ENCODE data around the gene OR51B2. TPM values are rescaled to one million over a fixed set of nuclear protein-coding genes. Genes with fewer than 3 reads are reported as not detected.

The OR51B2 gene
- total RNA-seq, 2 donors from 2014 or later: not detected

DNA sequence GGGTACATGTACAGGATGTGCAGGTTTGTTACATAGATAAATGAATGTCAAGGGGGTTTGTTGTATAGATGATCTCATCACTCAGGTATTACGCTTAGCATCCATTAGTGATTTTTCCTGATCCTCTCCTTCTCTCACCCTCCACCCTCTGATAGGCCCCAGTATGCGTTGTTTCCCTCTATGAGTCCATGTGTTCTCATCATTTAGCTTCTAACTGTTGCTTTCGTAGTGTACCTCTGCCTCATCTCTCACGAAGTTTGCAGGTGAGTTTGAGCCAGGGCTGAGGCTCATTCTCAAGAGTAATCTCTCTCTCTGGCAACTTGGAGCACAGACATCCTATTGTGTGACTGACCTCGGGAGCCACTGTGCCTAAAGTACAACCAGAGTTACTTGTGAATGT, 49.7 kb downstream of the OR51B2 start:
- Histone ChIP-seq H3K36me3 (no peaks in the 10 kb centered on the region), H3K4me1 (replicated peaks) (no peaks in the 10 kb centered on the region), H3K27me3 (replicated peaks; ENCODE audit: insufficient read depth) (no peaks in the 10 kb centered on the region), H3K9me3 (no peaks in the 10 kb centered on the region), H3K27ac (no peak overlapping the region), H3K4me3 (no peak overlapping the region)
- WGBS: 71% methylated on average over 5 of the region's 5 CpGs
- intact Hi-C loops (cut with DNase I): no loop called here
- TF ChIP-seq, protein P1, sequence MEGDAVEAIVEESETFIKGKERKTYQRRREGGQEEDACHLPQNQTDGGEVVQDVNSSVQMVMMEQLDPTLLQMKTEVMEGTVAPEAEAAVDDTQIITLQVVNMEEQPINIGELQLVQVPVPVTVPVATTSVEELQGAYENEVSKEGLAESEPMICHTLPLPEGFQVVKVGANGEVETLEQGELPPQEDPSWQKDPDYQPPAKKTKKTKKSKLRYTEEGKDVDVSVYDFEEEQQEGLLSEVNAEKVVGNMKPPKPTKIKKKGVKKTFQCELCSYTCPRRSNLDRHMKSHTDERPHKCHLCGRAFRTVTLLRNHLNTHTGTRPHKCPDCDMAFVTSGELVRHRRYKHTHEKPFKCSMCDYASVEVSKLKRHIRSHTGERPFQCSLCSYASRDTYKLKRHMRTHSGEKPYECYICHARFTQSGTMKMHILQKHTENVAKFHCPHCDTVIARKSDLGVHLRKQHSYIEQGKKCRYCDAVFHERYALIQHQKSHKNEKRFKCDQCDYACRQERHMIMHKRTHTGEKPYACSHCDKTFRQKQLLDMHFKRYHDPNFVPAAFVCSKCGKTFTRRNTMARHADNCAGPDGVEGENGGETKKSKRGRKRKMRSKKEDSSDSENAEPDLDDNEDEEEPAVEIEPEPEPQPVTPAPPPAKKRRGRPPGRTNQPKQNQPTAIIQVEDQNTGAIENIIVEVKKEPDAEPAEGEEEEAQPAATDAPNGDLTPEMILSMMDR (IDR thresholded peaks at IDR 0.05): no peak
- TF ChIP-seq POLR2A (IDR thresholded peaks at IDR 0.05) (no peak), POLR2AphosphoS5 (IDR thresholded peaks at IDR 0.05) (no peak)
- DNase-seq (ENCODE audit: low spot score): no peak

Small RNAs within 50 kb of the gene (small RNA-seq; reads per million reads assigned to genes)
- 0 reads per million in 2 donors for gene AC104389.3

Other genes with a start within 250 kb of the OR51B2 start
- gene OR52A5, start 185.9 kb downstream of the OR51B2 start, total RNA-seq: not detected
- under 1 TPM in 1 of 2 donors, not detected in 1; 0.17 TPM for gene OR52A1, start 169.5 kb downstream of the OR51B2 start, total RNA-seq
- gene OR51V1, start 123.6 kb downstream of the OR51B2 start, total RNA-seq: not detected
- gene HBB, start 97.2 kb downstream of the OR51B2 start, total RNA-seq: 10 to 100 TPM in 1 of 2 donors, 1 to 10 TPM in 1; 9.5 to 15.7 TPM
- not detected for gene HBD, start 89.8 kb downstream of the OR51B2 start, total RNA-seq
- gene HBG1, start 74.4 kb downstream of the OR51B2 start, total RNA-seq: not detected
- not detected for gene HBG2, start 69.5 kb downstream of the OR51B2 start, total RNA-seq
- gene HBE1, start 54.4 kb downstream of the OR51B2 start, total RNA-seq: not detected
- gene OR51B4, start 22.4 kb downstream of the OR51B2 start, total RNA-seq: not detected
- gene OR51B5, start 19.2 kb upstream of the OR51B2 start, total RNA-seq: 1 to 10 TPM in 1 of 2 donors, under 1 TPM in 1; 0.23 to 2.5 TPM
- not detected for gene OR51B6, start 27.2 kb upstream of the OR51B2 start, total RNA-seq
- gene OR51M1, start 59.5 kb upstream of the OR51B2 start, total RNA-seq: under 1 TPM in 1 of 2 donors, not detected in 1; 0.91 TPM
- not detected for gene OR51Q1, start 97.8 kb upstream of the OR51B2 start, total RNA-seq
- gene OR51I1, start 117.2 kb upstream of the OR51B2 start, total RNA-seq: 1 to 10 TPM in 1 of 2 donors, not detected in 1; 1.1 TPM
- gene OR51I2, start 125.0 kb upstream of the OR51B2 start, total RNA-seq: not detected
- gene OR52D1, start 164.4 kb upstream of the OR51B2 start, total RNA-seq: not detected
- 10 to 100 TPM in 1 of 2 donors, 1 to 10 TPM in 1; 2.8 to 13.5 TPM for gene UBQLN3, start 185.7 kb upstream of the OR51B2 start, total RNA-seq
- gene UBQLNL, start 192.4 kb upstream of the OR51B2 start, total RNA-seq: 1 to 10 TPM in 1 of 2 donors, under 1 TPM in 1; 0.68 to 1.6 TPM
- gene OR52H1, start 224.2 kb upstream of the OR51B2 start, total RNA-seq: under 1 TPM in 1 of 2 donors, not detected in 1; 0.57 TPM

Data from prostate gland (tissue), 2 donors.